WTC11 (cell line): ENCODE results near the gene SLC38A3. TPM values are rescaled to one million over a fixed set of nuclear protein-coding genes. Genes with fewer than 3 reads are reported as not detected.

Source experiments
- ATAC-seq: fragments of 200-7000 bp; cut with Tn5 transposase; 2 replicates; pipeline ENCODE4 v1.10.0; 2021; ENCODE audit warnings: mild to moderate bottlenecking, moderate library complexity
- CTCF ChIA-PET: fragments of 300-600 bp; sonication (Branson Sonifier 250); formaldehyde crosslinking; loops from one replicate; lab custom pipeline; 2021; ENCODE audit warnings: antibody characterized with exemption; lab: Charles Lee
- POLR2A ChIA-PET: fragments of 350-600 bp; sonication (Branson Sonifier 250); formaldehyde crosslinking; loops from one replicate; lab custom pipeline; 2021; ENCODE audit warnings: antibody characterized with exemption; lab: Charles Lee
- DNase-seq: peaks from one replicate; pipeline ENCODE4 v3.0.0; 2021; ENCODE audit warnings: low spot score
- H3K27ac Mint-ChIP-seq: 2 replicates; pipeline ENCODE4 v1.8.0; 2021; ENCODE audit warnings: mixed read lengths
- H3K27me3 Mint-ChIP-seq: 2 replicates; pipeline ENCODE4 v1.8.0; 2021; ENCODE audit warnings: low read depth, mild to moderate bottlenecking, moderate library complexity, mixed read lengths
- H3K36me3 Mint-ChIP-seq: 2 replicates; pipeline ENCODE4 v1.8.0; 2021; ENCODE audit warnings: mixed read lengths
- H3K4me1 Mint-ChIP-seq: 2 replicates; pipeline ENCODE4 v1.8.0; 2022; ENCODE audit warnings: mixed read lengths
- H3K4me3 Mint-ChIP-seq: 2 replicates; pipeline ENCODE4 v1.8.0; 2021; ENCODE audit warnings: mild to moderate bottlenecking, moderate library complexity, mixed read lengths
- H3K9me3 Mint-ChIP-seq: 2 replicates; pipeline ENCODE4 v1.8.0; 2021; ENCODE audit warnings: mixed read lengths
- AR ChIP-seq: fragments of 250-450 bp; sonication (Bioruptor Pico); IDR thresholded peaks from 2 replicates; pipeline ENCODE4 v1.9.0; 2021; ENCODE audit warnings: mild to moderate bottlenecking
- CREM ChIP-seq: sonication (generic); formaldehyde crosslinking; IDR thresholded peaks from 2 replicates; pipeline ENCODE4 v1.8.1; 2022; ENCODE audit warnings: mild to moderate bottlenecking, missing genetic modification reagents, moderate library complexity
- FOXP4 ChIP-seq: sonication (generic); formaldehyde crosslinking; IDR thresholded peaks from 2 replicates; pipeline ENCODE4 v1.8.0; 2022; ENCODE audit warnings: mild to moderate bottlenecking, missing genetic modification reagents
- JAZF1 ChIP-seq: fragments of 250-450 bp; sonication (Bioruptor Pico); IDR thresholded peaks from 2 replicates; pipeline ENCODE4 v1.9.0; 2021; ENCODE audit warnings: moderate library complexity, mild to moderate bottlenecking, inconsistent platforms
- MYBL2 ChIP-seq: sonication (generic); formaldehyde crosslinking; IDR thresholded peaks from 2 replicates; pipeline ENCODE4 v1.8.1; 2023; ENCODE audit warnings: mild to moderate bottlenecking, moderate library complexity, missing genetic modification reagents
- TCF7 ChIP-seq: sonication (generic); formaldehyde crosslinking; IDR thresholded peaks from 2 replicates; pipeline ENCODE4 v1.8.0; 2022; ENCODE audit warnings: mild to moderate bottlenecking, low read depth, missing genetic modification reagents, moderate library complexity
- ZBTB21 ChIP-seq: sonication (generic); formaldehyde crosslinking; IDR thresholded peaks from 2 replicates; pipeline ENCODE4 v1.8.1; 2023; ENCODE audit warnings: mild to moderate bottlenecking, missing genetic modification reagents, borderline replicate concordance
- ZNF263 ChIP-seq: sonication (generic); formaldehyde crosslinking; IDR thresholded peaks from 2 replicates; pipeline ENCODE4 v1.8.1; 2022; ENCODE audit warnings: low read depth, mild to moderate bottlenecking, moderate library complexity, missing genetic modification reagents
- ZNF281 ChIP-seq: sonication (generic); formaldehyde crosslinking; IDR thresholded peaks from 2 replicates; pipeline ENCODE4 v1.8.0; 2023; ENCODE audit warnings: mild to moderate bottlenecking, missing genetic modification reagents
- ZNF425 ChIP-seq: fragments of 250-450 bp; sonication (Bioruptor Pico); conservative IDR thresholded peaks from 2 replicates; pipeline ENCODE4 v1.9.0; 2021; ENCODE audit warnings: mild to moderate bottlenecking
- total RNA-seq: library from RNA; stranded (reverse); gene quantifications from 3 replicates; pipeline ENCODE4 v1.2.3, GENCODE V29; 2021

Gene SLC38A3
- total RNA-seq, 1 experiment from 2014 or later: 0.90 TPM

GRCh38 chr3:50245831-50246516 is 40.9 kb downstream of the SLC38A3 start (continued):
- peak; percentile 53; the same call in 1 of the 2 replicates for TF ChIP-seq FOXP4 (CRISPR knock-in tag)
- no peak for TF ChIP-seq ZNF425
- peak; percentile 71; the same call in 1 of the 2 replicates for TF ChIP-seq CREM (CRISPR knock-in tag)
- TF ChIP-seq ZNF263: peak; percentile 80
- no peak for TF ChIP-seq JAZF1
- peak; percentile 96 for TF ChIP-seq ZNF281 (CRISPR knock-in tag)
- no peak for TF ChIP-seq MYBL2 (CRISPR knock-in tag)

GRCh38 chr3:50246517-50246954 is 41.5 kb downstream of the SLC38A3 start:
- H3K4me1 Mint-ChIP-seq: peaks cover 55% of the 10 kb centered on the region

More at GRCh38 chr3:50246517-50246954, 41.5 kb downstream of the SLC38A3 start:
- no peaks in the 10 kb centered on the region for H3K9me3 Mint-ChIP-seq
- peak; percentile 33 for ATAC-seq
- CTCF ChIA-PET: interaction anchor here (0.5 to 6.0 kb wide), 50 partner anchors 9 to 406 kb away, joined by 3 to 154 read pairs (median 5); partner anchors contain the start of genes C3orf18, CYB561D2, GNAI2 and GNAT1
- H3K27ac Mint-ChIP-seq: peak overlapping the region; percentile 89
- POLR2A ChIA-PET: interaction anchor here (0.7 to 1.7 kb wide), 8 partner anchors 8 to 124 kb away, joined by 3 to 10 read pairs (median 4); no protein-coding TSS in a partner anchor
- H3K36me3 Mint-ChIP-seq: peaks cover 7% of the 10 kb centered on the region; the same call in 1 of the 2 replicates
- no peaks in the 10 kb centered on the region for H3K27me3 Mint-ChIP-seq
- TF ChIP-seq TCF7 (CRISPR knock-in tag) (peak; percentile 39; the same call in 1 of the 2 replicates), ZBTB21 (CRISPR knock-in tag) (0 out of 2 replicates have a peak, but pooled peaks have one; percentile 21), AR (CRISPR knock-in tag) (no peak)
- DNase-seq: no peak
- peak overlapping the region; percentile 40; the same call in 1 of the 2 replicates for H3K4me3 Mint-ChIP-seq
